NCI-H69 (cell line): ENCODE data around the gene AEBP1.

Source experiments
- DNase-seq: peaks from one replicate; lab custom pipeline; 2025; lab: John Stamatoyannopoulos, UW

AEBP1 gene

DNA sequence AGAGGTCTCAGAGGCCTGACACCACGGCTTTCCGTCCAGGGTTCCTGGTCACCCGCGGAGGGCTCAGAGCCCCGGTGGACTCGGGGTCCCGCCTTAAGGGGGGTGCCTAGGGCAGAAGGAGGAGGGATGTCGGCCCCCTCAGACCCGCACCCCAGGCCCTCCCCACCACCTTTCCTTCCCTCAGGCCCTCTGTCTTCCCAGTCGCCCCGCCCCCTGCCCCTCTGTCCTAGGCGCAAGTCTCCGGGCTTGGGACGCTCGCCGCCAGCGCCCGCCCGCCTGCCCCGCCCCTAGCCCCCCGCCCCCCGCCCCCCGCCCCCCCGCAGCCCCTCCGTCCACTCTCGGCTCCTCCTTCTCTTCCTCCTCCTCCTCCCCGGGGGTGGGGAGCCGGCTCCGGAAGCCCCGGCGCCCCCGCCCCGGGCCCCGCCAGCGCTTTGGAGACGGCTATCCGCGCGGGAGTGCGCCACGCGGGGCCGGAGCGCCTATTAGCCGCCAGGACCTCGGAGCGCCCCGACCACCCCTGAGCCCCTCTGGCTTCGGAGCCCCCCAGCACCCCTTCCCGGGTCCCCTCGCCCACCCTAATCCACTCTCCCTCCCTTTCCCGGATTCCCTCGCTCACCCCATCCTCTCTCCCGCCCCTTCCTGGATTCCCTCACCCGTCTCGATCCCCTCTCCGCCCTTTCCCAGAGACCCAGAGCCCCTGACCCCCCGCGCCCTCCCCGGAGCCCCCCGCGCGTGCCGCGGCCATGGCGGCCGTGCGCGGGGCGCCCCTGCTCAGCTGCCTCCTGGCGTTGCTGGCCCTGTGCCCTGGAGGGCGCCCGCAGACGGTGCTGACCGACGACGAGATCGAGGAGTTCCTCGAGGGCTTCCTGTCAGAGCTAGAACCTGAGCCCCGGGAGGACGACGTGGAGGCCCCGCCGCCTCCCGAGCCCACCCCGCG lies at the start of gene AEBP1:
TSS of gene AEBP1 (plus strand) at position 423 of the 937 bp plus-strand sequence. CDS start at position 744, 321 bp downstream.
- peak; percentile 86 for DNase-seq

DNA sequence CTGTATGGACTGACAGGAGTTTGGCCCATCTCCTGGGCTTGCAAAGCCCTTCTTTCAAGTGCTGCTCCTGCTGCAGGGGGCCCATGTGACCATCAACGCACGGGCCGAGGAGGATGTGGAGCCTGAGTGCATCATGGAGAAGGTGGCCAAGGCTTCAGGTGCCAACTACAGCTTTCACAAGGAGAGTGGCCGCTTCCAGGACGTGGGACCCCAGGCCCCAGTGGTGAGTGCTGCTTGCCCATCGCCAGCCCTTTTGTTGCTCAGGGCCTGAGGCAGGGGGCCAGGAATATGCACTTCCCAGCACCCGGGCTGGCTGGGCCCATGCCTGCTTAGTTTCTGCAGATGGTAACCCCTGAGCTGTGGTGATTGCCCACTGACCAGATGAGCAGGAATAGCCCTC lies 47.5 kb upstream of the AEBP1 start:
- no peak for DNase-seq

DNA sequence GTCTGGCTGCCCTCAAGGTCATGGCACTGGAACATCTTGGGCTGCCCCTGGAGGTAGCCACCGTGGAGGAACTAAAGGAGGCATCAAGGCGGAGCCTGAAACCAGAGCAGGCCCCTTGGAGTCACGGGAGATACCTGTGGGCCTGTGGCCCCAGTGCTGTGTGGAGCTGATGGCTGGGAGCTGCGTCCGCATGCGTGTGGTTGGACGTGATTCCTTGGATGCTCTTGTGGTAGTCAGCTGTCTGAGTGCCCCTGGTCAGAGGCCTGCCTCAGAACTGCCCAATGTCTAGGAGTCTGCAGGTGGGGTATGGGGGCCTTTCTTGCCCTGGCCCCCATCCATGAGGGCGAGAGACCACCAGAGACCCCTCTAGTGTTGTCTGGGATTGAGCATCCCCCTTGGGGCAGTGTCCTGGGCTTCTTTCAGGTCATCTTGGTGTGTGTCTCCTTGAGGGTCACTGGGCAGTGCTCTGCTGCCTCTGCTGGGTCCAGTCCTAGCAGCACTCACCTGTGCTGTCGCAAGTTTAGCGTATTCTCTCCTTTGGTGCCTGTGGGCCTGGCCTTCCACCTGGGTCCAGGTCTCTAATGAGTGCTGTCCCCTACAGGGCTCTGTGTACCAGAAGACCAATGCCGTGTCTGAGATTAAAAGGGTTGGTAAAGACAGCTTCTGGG lies 46.8 kb upstream of the AEBP1 start:
- DNase-seq: no peak

DNA sequence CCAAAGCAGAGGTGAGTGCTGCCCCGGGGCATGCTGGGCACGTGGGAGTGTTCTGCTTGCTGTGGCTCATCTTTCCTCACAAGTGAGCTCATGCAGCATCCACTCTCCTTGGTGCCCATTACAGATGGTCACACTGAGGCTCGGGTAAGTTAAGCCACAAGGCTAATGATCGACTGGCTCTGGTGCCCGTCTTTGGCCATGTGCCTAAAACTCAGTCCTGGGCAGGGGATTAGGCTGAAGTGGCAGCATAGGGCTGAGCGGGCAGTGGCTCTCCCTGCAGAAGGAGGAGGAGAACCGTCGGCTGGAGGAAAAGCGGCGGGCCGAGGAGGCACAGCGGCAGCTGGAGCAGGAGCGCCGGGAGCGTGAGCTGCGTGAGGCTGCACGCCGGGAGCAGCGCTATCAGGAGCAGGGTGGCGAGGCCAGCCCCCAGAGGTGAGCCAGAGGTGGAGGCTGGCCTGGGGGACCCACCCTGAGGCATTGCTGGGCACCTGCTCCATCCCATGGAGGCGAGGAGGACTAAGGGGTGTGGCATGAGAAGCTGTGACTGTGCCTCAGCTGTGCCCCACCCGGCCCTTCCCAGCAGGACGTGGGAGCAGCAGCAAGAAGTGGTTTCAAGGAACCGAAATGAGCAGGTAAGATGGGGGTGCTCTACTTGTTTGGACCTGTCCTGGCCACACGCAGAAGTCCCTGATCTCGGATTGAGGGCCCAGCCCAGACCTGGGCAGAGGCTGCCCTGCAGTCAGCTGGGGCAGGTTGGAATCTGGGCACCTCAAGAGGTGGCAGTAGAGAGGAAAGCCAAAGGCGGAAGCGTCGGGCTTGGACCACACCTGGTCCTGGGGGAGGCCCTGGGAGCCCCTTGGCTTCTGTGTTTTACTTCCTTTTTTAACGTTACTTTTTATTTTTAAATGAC lies 46.0 kb upstream of the AEBP1 start:
- DNase-seq: no peak

DNA sequence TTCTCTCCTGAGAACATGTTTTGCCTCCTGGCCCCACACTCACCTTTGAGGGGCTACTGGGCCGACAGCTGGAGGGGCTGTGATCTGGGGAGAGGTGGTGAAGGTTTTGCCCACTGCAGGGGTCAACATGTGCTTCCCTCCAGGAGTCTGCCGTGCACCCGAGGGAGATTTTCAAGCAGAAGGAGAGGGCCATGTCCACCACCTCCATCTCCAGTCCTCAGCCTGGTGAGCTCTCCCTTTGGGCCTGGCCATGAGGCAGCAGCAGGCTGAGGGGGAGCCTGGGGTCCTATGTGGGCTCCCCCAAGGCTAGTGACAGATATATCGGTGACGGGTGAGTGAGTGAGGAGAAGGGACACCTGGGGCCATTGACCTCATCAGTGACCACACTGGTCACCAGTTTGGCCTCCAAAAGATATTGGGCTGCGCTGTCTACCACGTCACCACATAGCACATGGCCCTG lies 45.4 kb upstream of the AEBP1 start:
- no peak for DNase-seq

DNA sequence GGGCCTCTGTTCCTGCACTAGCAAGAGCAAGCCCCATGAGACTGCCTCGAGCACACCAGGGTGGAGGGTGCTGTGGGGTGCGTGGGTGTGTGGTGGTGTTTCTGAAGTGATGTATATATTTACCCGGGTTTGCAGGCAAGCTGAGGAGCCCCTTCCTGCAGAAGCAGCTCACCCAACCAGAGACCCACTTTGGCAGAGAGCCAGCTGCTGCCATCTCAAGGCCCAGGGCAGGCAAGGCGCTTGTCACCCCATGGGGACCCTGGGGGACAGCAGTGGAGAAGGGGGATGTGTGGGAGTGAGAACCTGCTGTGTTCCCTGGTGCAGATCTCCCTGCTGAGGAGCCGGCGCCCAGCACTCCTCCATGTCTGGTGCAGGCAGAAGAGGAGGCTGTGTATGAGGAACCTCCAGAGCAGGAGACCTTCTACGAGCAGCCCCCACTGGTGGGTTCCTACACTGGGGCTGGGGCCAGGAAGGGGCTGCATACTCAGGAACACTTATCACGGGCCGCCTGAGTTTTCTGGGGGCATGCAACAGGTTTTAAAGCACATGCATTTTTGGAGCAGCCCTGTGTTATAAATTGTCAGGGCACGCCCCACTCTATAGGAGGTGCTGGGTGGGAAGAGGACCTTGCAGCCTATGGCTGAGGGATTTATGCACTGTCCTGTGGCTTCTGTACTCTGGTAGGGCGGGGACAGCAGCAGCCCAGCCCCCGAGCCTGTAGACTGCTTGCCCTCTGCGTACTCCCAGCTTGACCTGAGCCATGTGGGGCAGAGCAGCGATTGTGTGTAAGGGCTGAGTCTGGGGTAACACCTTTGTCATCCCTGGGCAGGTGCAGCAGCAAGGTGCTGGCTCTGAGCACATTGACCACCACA lies 44.7 kb upstream of the AEBP1 start:
- no peak for DNase-seq

DNA sequence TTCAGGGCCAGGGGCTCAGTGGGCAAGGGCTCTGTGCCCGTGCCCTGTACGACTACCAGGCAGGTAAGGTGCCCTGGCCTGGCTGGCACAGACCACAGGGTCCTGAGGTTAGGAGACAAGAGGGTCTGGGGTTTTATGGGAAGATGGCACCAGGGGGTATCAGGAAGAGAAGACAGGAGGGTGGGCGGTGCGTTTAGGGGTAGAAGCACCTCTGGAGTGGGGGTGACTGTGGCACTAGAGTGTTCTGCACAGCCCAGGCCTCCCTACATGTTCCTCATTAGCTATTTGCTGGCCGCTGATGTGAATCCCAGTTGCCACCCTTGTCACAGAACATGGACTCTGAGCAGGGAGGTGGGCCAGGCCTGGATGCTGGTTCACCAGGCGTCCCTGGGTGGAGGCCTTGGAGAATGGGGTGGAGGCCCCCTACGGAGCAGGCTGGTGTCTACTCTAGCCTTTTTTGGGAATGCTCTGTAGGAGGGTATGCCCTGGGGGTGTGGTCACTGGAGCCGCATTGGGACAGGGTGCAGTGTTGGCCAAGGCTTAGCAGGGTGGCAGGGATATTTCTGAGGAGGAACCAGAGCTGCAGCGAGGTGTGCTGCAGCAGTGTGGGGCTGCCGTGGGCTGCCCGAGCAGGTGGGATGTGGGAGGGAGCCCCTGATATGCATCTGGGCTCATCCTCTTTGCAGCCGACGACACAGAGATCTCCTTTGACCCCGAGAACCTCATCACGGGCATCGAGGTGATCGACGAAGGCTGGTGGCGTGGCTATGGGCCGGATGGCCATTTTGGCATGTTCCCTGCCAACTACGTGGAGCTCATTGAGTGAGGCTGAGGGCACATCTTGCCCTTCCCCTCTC lies 43.8 kb upstream of the AEBP1 start:
- DNase-seq: no peak

DNA sequence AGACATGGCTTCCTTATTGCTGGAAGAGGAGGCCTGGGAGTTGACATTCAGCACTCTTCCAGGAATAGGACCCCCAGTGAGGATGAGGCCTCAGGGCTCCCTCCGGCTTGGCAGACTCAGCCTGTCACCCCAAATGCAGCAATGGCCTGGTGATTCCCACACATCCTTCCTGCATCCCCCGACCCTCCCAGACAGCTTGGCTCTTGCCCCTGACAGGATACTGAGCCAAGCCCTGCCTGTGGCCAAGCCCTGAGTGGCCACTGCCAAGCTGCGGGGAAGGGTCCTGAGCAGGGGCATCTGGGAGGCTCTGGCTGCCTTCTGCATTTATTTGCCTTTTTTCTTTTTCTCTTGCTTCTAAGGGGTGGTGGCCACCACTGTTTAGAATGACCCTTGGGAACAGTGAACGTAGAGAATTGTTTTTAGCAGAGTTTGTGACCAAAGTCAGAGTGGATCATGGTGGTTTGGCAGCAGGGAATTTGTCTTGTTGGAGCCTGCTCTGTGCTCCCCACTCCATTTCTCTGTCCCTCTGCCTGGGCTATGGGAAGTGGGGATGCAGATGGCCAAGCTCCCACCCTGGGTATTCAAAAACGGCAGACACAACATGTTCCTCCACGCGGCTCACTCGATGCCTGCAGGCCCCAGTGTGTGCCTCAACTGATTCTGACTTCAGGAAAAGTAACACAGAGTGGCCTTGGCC lies 43.0 kb upstream of the AEBP1 start:
- no peak for DNase-seq

DNA sequence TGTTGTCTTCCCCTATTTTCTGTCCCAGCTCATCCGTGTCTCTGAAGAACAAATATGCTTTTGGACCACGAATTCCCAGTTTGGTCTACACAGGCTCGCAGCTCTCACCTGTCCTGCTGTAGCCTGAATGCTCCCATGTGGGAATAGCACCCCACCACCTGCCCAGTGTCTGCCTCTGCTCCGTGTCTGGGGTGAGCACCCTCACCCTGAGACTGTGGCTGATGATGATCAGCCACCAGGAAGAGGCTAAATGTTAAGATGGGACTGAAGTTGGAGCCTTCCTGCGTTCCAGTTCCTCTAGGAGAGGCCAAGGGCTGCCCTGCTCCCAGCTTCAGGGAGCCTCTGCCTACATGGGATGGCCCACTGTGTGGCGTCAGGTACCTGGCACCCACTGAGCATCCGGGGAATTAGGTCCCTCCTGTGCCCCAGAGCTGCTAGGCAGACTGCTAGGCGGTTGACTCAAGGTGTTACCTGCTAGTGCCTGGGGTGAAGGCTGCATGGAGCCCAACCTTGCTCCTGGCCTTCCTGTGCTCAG lies 42.4 kb upstream of the AEBP1 start:
- DNase-seq: no peak

DNA sequence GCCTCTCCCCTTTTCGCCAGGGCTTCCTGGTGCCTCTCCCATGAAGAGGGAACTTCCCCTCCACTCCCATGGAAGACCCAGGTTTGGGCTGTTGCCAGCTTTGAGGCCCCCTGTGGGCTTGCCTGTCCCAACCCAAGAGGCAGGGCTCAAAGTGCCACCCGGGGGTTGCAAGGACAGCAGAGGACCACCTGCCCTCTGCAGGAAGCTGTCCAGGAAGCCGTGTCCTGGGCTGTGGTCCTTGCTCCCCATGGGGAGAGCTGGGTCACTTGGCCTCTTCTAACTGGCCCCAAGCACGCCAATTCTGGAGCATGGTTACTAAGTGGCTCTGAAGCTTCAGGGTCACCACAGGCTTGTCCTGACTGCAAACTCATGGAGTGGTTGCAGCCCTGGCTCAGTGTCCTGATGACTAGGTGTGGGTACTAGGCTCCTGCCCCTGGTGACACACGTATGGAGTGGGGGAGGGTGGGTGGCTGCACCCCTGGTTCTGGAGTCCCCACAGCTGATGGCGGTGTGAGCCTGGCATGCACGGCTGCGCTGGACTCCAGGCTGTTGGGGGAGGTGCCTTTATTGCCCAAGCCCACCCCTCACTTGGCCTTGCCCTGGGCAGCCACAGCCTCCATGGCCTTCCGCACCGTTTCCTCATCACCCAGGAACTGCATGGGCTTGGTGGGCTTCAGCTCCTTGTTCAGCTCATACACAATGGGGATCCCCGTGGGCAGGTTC lies 41.8 kb upstream of the AEBP1 start:
- DNase-seq: no peak

DNA sequence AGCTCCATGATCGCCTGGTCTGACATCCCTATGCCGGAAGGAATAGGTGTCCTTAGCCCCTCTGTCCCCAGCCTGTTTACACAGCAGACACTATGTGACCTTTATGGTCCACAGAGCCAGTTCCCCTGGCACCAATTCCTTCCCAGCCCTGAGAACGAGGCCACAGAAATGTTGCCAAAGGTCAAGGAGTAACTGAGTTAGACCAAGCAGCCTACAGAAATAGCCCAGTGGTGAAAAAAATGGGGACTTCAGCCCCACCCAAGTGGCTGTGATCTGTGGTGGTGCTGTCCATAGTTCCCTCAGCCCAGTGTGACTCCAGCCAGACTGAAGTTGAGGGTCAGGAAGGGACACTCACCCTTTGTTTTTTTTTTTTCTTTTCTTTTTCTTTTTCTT lies 41.2 kb upstream of the AEBP1 start:
- DNase-seq: no peak

DNA sequence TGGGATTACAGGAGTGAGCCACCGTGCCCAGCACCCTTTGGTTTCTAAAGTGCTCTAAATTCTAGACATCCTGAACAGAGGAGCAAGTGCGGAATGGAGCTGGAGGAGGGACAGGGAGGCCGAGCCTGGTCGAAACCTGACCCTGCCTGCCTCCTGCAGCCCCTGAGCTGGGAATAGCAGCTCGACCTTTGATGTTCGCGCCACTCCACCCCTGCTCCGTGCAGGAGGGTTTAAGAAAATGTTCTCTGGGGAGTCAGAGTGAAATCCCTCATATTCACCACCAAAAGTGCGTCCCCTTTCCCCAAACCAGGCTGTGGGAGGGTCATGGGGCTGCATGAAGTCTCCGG lies 40.6 kb upstream of the AEBP1 start:
- no peak for DNase-seq

DNA sequence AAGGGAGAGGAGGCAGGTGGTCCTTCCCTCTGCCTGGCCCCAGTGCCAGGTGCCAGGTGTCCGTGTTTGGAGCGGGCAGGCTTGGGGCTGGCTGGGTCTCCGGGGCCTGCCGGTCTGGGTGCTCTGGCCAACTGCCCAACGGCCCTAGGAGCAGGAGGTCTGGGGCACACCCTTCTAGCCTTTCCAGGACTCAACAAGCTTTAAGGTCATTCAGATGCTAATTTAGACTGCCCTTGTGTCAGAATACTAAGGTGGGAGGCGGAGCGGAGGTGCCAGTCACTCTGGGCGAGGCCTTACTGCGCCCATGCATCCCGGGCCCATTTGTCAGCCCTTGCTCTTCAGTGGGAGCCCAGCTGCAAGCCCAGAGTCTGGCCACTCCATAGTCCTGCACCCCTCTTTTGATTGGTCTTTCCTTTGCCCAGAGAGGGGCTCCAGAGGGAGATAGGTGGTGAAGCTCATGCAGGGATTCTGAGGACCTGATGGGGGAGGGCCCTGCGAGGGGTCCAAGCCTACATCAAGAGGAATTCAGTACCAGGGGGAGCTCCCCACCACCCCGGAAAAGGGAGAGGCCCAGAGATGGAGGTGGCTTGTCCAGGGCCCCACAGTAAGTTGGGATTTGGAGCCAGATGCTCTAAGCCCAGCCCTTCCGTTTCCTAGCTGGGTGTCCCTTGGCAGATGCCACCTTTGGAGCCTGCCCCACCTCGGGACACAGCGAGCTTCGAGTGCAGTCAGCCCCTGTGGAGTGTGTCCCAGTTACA lies 40.1 kb upstream of the AEBP1 start:
- no peak for DNase-seq

DNA sequence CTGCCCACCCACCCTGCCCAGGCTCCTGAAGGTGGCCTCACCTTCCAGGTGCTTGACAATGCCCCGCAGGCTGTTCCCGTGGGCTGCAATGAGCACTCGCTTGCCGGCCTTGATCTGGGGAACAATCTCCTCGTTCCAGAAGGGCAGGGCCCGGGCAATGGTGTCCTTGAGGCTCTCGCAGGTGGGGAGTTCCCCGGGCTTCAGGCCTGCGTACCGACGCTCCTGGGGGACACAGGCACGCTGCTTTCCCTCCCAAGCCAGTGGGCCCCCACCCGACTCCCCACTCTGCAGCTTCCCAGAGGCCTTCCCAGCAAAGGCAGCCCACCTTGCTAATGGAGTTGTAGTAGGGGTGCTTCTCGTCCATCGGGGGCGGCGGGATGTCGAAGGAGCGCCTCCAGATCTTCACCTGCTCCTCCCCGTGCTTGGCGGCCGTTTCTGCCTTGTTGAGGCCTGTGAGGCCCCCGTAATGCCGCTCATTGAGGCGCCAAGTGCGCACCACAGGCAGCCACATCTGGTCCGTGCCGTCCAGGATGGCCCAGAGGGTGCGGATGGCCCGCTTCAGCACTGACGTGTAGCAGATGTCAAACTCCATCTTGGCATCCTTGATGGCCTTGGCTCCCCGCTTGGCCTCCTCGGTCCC lies 39.2 kb upstream of the AEBP1 start:
- peak; percentile 69 for DNase-seq

DNA sequence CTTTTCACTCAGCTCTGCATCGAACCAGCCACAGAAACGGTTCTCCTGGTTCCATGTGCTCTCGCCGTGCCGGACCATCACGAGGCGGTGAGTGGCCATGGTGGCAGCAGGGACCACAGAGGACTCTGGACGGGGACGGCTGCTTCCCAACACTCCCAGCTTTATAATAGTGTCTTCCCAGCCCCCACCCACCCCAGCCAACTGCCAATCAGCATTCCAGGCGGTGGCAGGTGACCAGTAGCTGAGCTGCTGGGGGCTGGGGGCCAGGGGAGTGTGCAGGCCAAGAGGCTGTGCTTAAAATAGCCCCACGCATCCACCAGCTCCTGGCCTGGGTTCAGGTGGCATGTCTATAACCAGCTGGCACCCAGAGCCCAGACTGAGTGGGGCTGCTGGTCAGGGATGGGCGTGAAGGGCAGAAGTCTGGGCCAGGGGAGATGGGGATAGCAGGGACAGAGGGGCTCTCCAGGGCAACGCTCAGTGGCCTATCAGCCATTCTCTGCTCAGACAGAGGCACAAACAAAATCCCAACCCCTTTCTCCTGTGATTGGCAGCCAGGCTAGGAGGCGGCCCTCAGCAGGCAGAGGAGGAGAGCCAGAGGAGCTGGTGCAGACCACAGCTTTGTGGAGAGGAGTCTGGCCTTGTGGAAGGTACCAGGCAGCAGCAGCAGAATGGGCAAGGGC lies 38.6 kb upstream of the AEBP1 start, which contains the start of gene PGAM2:
TSS of gene PGAM2 (minus strand) at position 137 of the 680 bp plus-strand sequence. CDS start at position 99, 38 bp downstream.
- peak; percentile 71 for DNase-seq

DNA sequence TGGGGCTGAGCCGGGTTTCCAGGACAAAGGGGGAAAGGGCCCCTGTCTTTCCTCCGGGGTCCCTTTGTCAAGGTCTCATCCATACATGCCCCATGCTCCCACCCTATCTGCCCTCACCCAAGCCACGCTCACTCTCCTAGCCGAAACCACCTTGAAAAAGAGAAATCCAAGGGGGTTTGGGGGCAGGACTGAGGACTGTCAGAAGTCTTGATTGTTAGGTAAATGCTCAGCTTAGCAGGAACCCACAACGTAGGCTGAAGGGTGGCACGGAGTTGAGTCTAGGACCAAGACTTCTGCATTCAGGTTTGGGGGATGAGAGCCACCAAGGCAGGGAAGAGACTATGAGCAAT lies 38.1 kb upstream of the AEBP1 start:
- DNase-seq: no peak
